HG03378 (cell line): ENCODE results near the gene RNF157.

ENCODE experiments used
- ATAC-seq: cut with Tn5 transposase; IDR thresholded peaks from one replicate; pipeline ENCODE4 v1.9.1; 2021; ENCODE audit warnings: mild to moderate bottlenecking, moderate library complexity; ENCODE audit not compliant: unreplicated experiment

Gene RNF157

DNA sequence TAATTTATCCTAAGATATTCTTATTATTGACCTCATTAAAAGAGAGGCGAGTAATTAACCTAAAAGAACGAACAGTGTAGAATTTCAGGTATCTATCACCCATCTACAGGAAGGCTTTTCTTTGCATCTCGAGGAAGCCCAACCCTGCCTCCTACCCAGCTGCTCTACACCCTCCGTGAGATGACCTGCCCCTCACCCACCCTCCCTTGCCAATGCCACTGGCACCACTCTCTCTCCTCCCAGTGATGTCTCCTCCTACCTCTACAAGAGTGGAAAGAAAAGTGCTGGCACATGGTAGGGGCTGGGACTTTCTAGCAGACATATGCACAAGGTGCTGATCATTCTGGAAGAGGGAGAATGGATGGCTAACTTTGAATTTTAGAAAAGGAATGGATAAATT is 76.4 kb downstream of the RNF157 start:
- ATAC-seq = no peak

DNA sequence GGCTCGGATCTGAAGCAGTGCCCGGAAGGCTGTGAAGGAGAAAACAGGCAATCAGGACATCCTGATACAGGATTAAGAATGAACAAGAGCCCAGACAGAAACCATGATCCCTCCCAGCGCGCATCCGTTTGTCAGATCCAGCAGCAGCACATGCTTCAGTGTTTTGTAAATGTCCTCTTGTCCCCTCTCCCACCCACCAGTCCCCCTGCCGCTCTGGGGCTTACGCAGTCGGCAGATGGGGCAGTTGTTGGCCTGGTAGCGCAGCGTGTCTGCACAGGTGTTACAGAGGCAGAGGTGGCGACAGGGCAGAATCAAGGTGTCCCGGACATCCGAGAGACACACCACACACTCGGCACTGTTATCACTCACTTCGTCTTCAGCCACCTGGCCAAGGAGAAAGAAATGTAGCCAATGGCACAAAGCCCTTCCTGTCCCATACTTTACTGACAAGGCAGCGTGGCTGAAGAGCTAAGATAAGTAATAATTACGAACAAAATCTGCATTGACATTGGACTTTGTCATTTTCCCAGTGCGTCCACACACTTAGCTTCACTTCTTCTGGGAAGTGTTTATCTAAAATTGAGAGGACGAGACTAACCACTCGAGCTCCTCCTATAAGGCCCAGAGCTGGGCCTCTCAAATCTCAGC is 78.5 kb downstream of the RNF157 start:
- ATAC-seq = no peak

DNA sequence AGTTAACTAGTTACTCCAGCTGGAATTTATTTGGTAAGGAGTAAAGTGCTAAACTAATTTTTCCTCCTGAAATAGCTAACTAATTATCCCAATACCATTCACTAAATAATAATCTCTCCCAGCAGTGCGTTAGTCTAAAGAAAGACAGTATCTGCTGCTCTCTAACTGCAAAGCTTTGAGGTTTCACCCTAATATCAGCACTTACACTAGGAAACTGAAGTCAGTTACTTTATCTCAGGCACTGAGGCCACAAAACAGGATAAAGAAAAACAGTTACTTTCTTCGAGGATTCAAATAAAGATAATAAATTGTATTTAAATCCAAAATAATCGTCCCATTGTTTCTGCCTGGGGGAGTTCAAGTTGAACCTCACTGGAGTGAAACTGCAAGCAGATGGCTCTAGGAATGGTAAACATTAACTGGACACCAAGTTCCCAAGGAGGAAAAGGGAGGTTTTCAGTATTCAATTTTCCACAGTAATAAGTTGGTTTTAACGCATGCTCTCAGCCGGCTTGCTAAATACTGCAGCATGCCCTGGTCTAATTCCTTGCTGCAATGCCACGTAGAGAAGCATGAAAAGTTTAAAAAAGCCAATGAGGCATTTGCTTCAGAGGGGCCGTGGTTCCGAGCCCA is 79.3 kb downstream of the RNF157 start:
- no peak for ATAC-seq

DNA sequence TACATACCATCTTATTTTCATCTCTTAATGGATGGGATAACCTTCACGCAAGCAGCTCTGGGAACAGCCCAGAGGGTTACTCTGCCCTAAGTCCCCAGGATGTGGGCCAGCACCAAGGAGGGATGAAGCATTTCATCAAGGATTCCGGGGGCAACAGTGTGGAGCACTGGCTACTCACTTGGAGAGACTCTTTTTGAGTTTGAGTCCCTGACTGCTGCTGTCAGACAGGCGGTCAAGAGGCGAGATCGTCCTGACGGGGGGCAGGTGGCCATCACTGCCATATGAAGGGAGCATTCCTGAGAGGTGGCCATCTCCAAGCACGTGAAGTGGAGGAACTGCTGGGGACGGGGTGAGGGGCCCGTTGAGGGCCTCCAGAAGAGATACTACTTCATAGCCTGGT is 81.1 kb downstream of the RNF157 start:
- ATAC-seq = no peak

DNA sequence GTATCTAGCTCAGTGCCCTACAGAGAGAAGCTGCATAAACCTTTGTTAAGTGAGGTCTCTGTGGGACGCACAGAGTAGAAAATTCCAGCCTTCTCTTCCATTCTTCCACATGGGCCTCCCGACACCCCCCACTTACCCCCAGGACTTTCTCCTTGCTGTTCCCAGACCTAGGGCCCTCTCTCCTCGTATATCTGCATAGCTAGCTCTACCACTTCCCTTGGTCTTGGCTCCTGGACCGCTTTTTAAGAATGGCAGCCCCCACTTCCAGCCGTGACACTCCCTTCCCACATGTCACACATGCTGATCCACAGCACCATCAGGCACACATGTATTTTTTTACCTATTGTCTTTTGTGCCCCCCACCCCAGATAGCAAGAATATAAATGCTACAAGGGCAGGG is 82.5 kb downstream of the RNF157 start:
- no peak for ATAC-seq

DNA sequence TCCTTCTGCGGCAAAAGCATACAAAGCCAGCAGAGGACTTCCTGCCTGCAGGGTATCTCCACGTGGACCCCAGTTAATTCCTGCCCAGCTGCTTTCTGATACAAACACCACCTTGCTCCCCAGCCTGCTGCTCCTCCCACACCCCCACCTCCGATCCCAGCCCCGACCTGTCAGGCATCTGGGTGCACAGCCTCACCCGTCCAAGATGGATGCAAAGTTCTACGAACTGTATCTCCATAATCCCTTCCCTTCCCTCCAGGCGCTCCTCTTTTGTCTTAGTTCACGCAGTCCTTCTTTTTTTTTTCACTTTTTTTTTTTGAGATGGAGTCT is 83.7 kb downstream of the RNF157 start:
- ATAC-seq = no peak

DNA sequence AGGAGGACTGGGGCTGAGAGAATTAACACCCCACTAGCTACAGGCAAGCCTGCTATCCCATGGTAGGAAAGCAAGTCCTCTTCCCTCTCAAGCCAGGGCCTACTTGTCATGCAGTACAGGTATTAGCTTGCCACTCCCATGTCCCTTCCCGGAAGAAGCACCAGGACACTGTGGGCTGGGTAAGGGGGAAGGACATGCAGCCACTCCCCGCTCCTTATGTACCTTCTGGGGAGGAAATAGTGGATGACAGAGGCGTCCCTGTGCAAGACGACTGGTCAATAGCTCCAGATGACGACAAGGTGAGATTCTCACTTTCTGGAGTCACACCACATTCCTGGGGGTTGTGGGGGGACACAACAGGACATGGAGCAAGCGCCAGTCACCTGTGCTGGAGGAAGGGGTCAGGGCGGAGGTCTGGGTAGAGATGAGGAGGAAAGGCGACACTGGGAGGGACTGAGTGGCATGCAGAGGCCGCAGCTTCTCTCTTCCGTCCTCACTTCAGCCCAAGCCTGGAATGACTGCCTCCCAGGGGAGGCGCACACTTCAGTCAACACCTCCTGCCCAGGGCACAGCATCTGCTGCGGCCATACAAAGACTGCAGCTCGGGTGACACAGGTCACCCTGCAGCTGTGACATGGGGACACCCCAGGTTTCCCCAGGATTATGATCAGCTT is 84.2 kb downstream of the RNF157 start:
- ATAC-seq = no peak

DNA sequence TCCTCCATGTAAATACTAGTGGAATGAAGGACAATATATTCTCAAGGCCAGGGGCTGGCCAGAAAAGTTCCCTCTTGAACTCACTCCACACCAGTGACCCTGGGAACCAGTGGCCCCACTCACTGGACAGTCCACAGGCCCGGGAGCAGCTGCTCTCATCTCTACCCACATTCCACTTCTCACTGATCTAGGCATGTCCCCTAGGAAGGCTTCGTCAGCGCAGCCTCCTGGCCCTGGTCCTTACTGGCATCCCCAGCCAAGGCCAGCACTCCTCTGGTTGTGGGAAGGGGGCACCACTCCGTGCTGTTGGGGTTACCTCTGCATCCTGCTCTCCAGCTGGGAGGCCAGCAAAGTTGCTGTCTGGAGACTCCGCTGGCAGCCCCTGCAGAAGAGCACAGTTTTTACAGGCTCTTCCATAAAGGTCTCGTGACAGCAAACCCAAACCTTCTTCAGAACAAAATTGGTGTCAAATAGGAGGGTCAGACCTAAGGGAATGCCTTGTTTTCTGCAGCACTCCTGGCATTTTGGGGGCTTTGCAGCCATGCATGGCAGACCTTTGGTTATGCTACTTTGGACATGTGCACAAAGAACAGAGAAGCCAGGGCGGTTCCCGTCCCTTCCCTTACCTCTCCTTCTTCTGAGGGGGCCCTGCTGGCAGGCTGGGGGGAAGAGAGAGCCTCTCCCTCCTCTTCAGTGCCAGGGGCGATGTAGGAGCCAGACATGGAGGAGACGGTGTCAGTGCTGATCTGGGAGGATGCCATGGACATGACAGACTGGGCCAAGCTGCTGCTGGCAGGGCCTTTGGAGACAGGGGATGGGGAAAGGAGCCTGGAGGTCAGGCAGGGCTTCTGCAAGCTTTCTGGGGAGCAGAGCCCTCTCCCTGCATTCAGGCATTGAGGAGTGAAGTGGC is 85.1 kb downstream of the RNF157 start:
- ATAC-seq = no peak

DNA sequence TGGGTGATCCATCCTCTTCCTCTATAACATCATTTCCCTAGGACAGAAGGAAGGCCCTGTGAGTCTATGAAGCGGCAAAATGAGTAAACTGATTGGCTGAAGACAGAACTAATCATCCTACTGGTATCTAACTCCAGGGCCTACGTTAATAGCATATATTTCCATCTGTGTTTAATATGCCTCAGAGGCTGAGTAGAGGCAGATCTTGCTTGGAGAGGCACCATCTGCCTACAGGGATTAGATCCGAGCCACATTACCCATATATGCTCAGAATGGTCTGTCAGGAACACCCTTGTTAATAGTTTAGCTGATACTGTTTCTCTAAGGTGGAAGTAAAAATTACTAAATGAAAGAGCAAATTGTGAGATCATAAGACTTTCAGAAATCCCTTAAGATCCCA is 86.0 kb downstream of the RNF157 start:
- ATAC-seq = no peak

DNA sequence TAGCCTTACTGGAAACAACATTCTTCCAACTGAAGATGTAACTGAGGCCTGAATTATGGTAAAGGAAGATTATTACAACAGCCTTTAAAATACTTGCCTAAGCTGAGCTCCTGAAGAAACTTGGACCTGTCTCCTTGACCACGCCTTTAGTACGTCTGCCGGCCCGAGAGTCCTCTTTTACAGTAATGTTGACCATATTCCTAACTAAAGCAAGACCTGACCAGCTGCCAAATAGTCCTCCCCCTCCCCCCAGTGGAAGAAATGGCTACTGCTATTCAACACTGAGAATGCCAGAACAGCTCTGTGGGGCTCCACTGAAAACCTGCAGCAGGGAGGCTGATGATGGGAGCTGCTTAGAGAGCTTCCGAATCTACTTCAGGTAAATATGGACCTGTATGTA is 86.7 kb downstream of the RNF157 start:
- no peak for ATAC-seq

DNA sequence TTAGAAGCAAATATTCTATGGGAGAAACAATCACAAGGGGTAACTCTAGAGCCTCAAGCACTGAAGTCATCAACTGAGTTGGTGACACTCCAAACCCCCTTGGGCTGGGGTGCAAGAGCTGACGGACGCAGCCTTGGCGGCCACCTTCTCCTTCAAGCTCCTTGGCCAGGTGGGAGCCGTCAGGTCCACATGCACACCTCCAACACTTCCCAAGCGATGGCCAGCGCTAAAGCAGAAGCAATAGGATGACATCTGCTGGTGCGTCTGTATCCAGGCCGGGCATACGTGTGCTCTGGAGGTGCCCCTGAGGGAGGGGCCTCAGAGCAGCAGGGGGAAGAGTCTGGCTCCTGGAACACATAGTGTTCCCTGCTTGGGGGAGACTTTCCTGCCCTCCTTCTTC is 87.1 kb downstream of the RNF157 start:
- no peak for ATAC-seq

DNA sequence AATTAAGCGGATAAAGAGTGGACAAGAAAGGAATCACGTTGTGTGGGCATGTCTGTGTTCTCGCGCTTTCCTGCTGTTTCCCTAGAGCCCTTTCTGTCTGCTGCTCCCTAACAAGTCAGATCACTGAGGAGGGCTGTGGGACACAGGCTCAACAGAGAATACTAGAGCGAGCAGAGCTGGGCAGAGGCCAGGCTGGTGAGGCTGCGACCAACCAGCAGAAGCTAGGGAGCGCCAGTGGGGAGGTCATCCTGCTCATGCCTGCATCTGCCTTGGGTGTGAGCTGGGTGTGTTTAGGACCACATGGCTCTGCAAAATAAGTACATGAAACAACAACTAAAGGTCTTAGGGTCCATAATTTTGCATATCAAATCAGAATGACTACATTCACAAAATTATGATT is 87.7 kb downstream of the RNF157 start:
- no peak for ATAC-seq

DNA sequence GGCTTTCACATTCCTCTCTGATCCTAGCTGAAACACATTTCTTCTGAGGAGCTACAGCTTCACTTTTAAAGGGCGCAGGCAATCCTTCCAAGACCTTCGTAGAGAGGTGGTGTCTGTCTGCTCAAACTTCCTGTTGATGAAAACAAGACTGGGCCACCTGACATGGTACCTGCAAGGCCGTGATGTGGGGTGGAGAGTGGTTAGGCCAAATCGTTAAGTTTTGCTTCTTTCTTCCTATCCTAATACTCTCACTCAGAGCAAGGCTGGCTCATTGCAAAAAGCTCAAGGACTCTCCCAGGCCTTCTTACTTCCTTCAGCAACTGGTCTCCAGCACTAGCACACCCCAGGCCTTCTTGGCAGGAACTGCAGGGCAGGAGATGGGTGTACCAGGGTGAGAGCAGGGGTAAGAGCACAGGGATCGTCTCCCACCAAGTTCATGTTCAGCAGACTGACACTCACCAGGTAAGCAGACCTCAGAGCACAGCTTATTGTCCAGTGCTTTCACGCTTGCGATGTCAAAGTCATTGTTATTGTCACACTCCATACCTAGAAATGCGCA is 88.3 kb downstream of the RNF157 start:
- no peak for ATAC-seq

DNA sequence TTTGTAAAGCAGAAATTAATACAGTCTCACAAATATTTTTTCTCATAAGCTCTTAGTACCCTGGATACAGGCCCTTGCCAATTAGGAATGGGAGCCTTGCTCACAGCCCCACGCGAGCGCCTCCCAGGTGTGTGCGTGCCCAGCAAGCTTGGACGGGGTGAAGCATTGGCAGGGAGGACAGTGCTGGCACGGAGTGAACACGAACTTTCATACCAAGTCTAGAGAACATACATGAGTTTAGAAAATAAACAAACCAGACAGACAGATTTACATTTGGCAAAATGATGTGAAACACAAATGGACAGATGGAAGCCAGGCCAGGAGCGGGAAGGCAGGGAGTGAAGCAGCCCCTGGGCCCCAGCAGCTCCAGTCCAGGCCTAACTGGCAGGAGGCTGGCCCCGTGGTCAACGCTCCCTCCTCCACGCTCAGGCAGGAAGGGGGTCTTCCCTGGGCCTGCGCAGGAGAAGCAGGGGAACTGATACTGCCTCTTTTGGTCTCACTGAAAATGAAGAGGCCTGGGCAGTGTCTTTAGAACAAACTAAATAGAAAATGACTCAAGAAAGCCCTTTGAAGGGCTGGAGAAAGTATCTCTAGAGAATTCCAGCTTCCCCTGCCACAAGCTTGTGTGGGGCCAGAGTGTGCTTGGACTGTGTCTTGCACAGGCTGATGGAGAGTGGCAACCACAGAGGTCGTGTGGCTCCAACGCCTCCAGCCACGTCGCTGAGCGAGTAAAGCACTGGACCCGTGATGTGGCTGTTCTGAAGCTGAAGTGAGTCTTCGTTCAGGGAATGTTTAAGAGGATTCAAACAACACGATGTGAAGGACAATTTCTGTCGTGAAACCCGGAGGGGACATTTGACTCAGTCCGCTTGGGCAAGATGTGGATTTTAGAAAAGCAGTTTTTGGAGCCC is 89.3 kb downstream of the RNF157 start:
- ATAC-seq = no peak

DNA sequence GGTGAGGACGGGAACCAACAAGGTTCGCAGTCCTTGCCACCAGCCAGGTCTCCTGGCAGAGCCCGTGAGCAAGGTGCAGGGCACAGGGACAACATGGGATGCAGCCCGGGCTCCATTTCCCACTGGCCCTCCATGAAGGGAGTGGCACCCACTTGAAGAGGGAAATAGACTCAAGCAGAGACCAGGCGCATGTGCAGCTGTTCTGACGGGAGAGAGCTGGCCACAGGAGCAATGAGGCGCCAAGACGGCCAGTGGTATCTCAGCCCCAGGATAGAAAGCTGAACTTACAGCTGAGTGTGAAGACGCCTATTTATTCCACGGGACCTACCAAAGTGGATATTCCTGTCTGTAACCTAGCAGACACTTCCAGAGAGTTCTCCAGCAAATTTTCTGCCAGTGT is 91.1 kb downstream of the RNF157 start:
- ATAC-seq = no peak

DNA sequence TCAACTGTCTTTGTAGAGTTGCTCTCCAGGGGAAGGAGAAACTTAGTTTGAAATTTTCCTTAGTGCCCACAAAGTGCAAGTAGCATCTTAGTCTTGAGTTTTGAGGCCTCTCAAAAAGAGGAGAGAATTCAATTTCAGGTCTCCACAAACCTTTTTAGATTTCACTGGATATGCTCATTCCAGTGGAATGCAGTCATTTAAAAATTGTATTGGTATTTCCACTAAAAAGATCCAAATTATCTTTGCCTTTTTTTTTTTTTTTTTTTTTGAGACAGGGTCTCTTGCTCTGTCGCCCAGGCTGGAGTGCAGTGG is 92.3 kb downstream of the RNF157 start:
- no peak for ATAC-seq

DNA sequence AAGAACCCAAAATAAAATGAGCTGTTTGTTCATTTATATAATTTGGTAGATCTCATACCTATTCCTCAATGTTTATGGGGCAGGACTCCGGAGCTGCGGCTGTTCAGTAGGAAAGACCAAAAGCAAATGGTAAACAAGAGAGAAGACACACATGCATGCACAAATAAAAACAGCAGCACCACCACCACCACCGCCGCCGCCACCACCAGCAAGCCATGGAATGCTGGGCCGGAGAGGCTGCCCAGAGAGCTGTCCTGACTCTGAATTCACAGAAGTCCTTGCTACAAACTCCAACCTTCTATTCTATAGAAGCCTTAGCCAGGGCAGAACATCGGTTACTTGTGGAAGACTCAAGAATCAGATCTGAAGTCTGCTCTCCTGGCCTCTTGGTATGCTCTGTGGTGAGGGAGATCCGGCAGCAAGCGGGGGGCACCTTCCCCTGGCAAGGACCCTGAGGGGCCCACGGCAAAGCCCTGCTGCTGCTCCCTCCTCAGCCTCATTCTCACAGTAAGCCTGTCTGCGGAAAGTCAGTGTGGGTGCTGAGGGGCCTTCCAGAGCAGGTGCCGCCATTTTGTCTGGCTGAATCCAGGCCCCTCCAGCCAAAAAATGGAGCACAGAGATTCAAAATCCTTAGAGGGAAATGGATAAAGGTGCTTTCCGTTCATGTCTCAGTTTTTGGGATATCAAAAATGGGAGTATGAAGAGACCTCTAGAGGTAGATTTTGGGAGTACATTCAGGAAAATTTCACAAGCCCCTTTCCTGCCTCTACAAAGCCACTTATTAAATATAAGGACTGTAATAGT is 92.9 kb downstream of the RNF157 start:
- no peak for ATAC-seq

DNA sequence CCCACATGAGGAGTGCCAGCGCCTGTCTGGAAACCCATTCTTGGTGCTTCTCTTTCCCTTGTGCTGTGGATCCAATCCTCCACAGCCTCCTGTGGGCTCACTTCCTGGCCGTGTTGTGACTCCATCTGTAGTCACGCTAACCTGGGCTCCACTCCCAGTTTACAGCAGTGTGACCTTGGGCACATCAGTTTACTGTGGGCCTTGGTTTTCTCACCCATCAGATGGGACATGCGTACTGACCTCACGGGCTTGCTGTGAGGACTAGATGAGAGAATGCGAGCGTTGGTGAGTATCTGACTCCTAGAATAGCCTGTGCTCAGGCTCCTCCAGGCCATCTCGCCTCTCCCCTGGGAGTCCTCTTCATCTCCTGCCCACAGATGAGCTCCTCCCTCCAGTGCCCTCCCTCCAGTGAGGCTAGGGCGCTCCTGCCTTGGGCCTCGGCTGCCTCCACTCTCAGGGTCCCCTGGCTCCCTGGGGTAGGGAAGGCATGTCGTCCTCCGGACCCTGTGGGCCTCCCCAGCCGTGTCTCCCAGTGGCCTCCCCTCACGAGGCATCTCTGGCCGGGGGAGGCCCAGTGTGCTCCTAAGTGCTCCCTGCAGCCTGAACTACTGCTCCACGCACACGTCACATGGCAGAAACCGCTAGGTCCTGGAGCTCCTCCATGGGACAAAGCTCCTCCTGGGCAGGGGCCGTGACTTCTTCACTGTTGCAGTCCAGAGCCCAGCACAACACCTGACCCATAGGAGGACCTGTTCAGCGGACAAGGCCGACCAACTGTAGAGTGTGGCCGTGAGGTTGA is 94.0 kb downstream of the RNF157 start:
- no peak for ATAC-seq
